Peyer's patch (tissue), 4 donors: ENCODE data around the gene PDE3A.

Experiments used
- POLR2A ChIP-seq, 2 donors: fragments of 450-650 bp; IDR thresholded peaks; one replicate each; pipeline ENCODE4 v1.5.1; 2017; ENCODE audit warnings: antibody characterized with exemption in 2 of 2, mild to moderate bottlenecking in 2 of 2, moderate library complexity in 2 of 2
- TF ChIP-seq, protein P1 (sequence below), 6 experiments: fragments of 450-650 bp in 4 of 6; fragments of 200-600 bp in 2 of 6; sonication (generic) in 1 of 6; IDR thresholded peaks; one replicate each; pipeline ENCODE4 v1.5.1; 2017 to 2019; ENCODE audit warnings: antibody characterized with exemption in 6 of 6, mild to moderate bottlenecking in 3 of 6, moderate library complexity in 1 of 6

DNA sequence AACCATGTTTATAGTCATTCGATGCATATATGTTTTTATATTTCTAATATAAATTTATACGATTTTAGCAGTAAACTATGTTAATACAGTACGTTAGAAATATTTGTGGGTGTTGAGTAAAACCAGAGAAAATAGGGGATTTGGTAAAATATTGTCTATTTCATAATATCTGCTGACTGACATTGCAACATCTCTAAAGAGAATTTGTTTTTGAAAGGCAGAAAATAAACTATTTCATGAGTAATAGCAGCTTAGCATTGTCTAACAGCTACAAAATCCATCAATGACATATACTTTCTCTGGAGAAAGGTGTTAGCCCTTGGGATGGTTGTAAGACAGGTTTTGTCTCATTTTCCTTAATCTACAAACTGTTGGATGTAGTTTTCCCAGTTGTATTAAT is 144.9 kb downstream of the PDE3A start:
- TF ChIP-seq POLR2A (IDR thresholded peaks at IDR 0.05): no peak
- TF ChIP-seq, protein P1, sequence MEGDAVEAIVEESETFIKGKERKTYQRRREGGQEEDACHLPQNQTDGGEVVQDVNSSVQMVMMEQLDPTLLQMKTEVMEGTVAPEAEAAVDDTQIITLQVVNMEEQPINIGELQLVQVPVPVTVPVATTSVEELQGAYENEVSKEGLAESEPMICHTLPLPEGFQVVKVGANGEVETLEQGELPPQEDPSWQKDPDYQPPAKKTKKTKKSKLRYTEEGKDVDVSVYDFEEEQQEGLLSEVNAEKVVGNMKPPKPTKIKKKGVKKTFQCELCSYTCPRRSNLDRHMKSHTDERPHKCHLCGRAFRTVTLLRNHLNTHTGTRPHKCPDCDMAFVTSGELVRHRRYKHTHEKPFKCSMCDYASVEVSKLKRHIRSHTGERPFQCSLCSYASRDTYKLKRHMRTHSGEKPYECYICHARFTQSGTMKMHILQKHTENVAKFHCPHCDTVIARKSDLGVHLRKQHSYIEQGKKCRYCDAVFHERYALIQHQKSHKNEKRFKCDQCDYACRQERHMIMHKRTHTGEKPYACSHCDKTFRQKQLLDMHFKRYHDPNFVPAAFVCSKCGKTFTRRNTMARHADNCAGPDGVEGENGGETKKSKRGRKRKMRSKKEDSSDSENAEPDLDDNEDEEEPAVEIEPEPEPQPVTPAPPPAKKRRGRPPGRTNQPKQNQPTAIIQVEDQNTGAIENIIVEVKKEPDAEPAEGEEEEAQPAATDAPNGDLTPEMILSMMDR (IDR thresholded peaks at IDR 0.05): no peak
